CD4-positive, alpha-beta memory T cell (primary cell): ENCODE results near the gene C11orf21. TPM values are rescaled to one million over a fixed set of nuclear protein-coding genes. Genes with fewer than 3 reads are reported as not detected.
"Not testable (repeated sequence)": the region's sequence is repeated elsewhere in the genome, so short reads cannot be mapped to it uniquely, and the experiment has no call there.

Source experiments
- CTCF ChIA-PET: fragments of 350-600 bp; sonication (Branson Sonifier 250); formaldehyde crosslinking; loops from one replicate; lab custom pipeline; 2021; ENCODE audit warnings: inconsistent platforms; ENCODE audit not compliant: partially characterized antibody; lab: Charles Lee
- POLR2A ChIA-PET: fragments of 350-600 bp; sonication (Branson Sonifier 250); formaldehyde crosslinking; loops from one replicate; lab custom pipeline; 2021; ENCODE audit not compliant: partially characterized antibody; lab: Charles Lee
- DNase-seq, 5 donors: peaks; one replicate each; pipeline versions ENCODE4 v3.0.0 to v3.0.0-alpha.2; 2020 to 2022; ENCODE audit warnings: mixed read lengths in 1 of 5
- H3K27ac ChIP-seq: one replicate; pipeline ENCODE4 v1.7.0; 2013; ENCODE audit warnings: low read depth, low read length
- H3K27me3 ChIP-seq: 2 replicates; pipeline ENCODE4 v1.7.0; 2013; ENCODE audit warnings: mild to moderate bottlenecking, low read length, moderate library complexity; ENCODE audit not compliant: insufficient read depth
- H3K36me3 ChIP-seq: 2 replicates; pipeline ENCODE4 v1.7.0; 2013; ENCODE audit warnings: mild to moderate bottlenecking, low read length, moderate library complexity; ENCODE audit not compliant: insufficient read depth
- H3K4me1 ChIP-seq: 2 replicates; pipeline ENCODE4 v1.7.0; 2013; ENCODE audit warnings: mild to moderate bottlenecking, low read length, moderate library complexity; ENCODE audit not compliant: insufficient read depth
- H3K4me3 ChIP-seq, 2 donors: one replicate each; pipeline ENCODE4 v1.7.0; 2013; ENCODE audit warnings: low read length in 2 of 2, mild to moderate bottlenecking in 1 of 2
- H3K9me3 ChIP-seq, 2 donors: one replicate each; pipeline ENCODE4 v1.7.0; 2013; ENCODE audit warnings: low read length in 2 of 2, control low read depth in 1 of 2; ENCODE audit not compliant: control insufficient read depth in 1 of 2
- H3K27ac Mint-ChIP-seq, 7 donors: one replicate each; pipeline ENCODE4 v1.8.0; 2020 to 2021; ENCODE audit warnings: mixed read lengths in 7 of 7, mild to moderate bottlenecking in 6 of 7, inconsistent platforms in 3 of 7, moderate library complexity in 3 of 7
- H3K27me3 Mint-ChIP-seq, 2 donors: one replicate each; pipeline ENCODE4 v1.8.0; 2020 to 2021; ENCODE audit warnings: mixed read lengths in 2 of 2
- H3K36me3 Mint-ChIP-seq, 2 donors: one replicate each; pipeline ENCODE4 v1.8.0; 2020 to 2021; ENCODE audit warnings: mixed read lengths in 2 of 2, inconsistent platforms in 1 of 2, mild to moderate bottlenecking in 1 of 2
- H3K4me1 Mint-ChIP-seq, 4 donors: one replicate each; pipeline ENCODE4 v1.8.0; 2020 to 2021; ENCODE audit warnings: mixed read lengths in 4 of 4, mild to moderate bottlenecking in 1 of 4
- H3K4me3 Mint-ChIP-seq, 8 donors: one replicate each; pipeline ENCODE4 v1.8.0; 2020 to 2021; ENCODE audit warnings: mixed read lengths in 8 of 8, mild to moderate bottlenecking in 7 of 8, moderate library complexity in 6 of 8, inconsistent platforms in 3 of 8
- H3K9me3 Mint-ChIP-seq, 8 donors: one replicate each; pipeline ENCODE4 v1.8.0; 2020 to 2021; ENCODE audit warnings: mixed read lengths in 8 of 8, mild to moderate bottlenecking in 5 of 8, inconsistent platforms in 3 of 8, moderate library complexity in 1 of 8
- intact Hi-C: fragments of 100-400 bp; cut with micrococcal nuclease; formaldehyde crosslinking; loops from one replicate; pipeline ENCODE4 v1.15.1; 2023
- polyA plus RNA-seq, 2 donors: library from polyadenylated mRNA; unstranded; fragments of 300-500 nt; fragmentation: Illumina TruSeq; gene quantifications; one replicate each; pipeline ENCODE4 v1.2.3, GENCODE V29; 2021
- total RNA-seq, 2 experiments: library from RNA; stranded (reverse); gene quantifications; one replicate each; pipeline ENCODE4 v1.2.3, GENCODE V29; 2021

The C11orf21 gene
- total and polyA plus RNA-seq, 4 experiments from 2014 or later, result 9.4 to 65.6 (median 37.6) TPM

DNA sequence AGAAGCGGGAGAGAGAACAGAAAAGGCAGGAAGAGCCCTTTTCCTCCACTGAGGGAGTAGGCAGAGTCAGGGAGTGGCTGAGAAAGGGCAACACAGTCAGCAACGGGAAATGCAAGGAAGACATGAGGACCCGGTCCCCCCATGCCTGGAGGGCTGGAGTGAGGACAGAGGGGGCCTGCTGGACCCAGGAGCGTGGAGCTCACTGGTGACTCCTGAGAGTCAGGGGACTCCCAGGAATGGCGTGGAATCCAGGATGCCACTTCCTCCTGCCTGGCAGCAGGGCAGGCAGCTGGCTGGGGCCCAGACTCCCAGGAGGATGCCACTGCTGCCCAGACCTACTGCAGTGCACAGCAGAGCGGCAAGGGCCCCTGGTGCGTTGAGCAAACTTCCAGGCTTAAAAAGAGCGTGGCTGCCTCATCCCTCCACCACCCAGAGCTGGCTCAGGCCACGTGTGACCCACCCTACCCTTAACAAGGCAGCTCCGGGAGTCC lies 11.3 kb downstream of the C11orf21 start:
- ChIA-PET POLR2A (no interaction called here), CTCF (no interaction called here)
- no peaks in the 10 kb centered on the region for H3K9me3 Mint-ChIP-seq
- intact Hi-C loops, result no loop called here
- Histone ChIP-seq H3K36me3 (no peaks in the 10 kb centered on the region), H3K4me3 (no peak overlapping the region), H3K9me3 (no peaks in the 10 kb centered on the region), H3K4me1 (no peaks in the 10 kb centered on the region), H3K27me3 (no peaks in the 10 kb centered on the region), H3K27ac (no peak overlapping the region)
- peaks cover 6 to 29% (median 10%) of the 10 kb centered on the region in 4 donors for H3K4me1 Mint-ChIP-seq
- no peak for DNase-seq
- H3K27ac Mint-ChIP-seq, result peak overlapping the region in 1 of 7 donors; percentile 70
- peaks cover 0 to 6% of the 10 kb centered on the region in 2 donors for H3K36me3 Mint-ChIP-seq
- H3K27me3 Mint-ChIP-seq, result peaks cover 2 to 10% of the 10 kb centered on the region in 2 donors
- no peak overlapping the region for H3K4me3 Mint-ChIP-seq

GRCh38 chr11:2289859-2290258 lies 11.9 kb downstream of the C11orf21 start:
- no peak overlapping the region for H3K27ac ChIP-seq
- H3K9me3 Mint-ChIP-seq, result peaks cover 0 to 3% (median 0%) of the 10 kb centered on the region in 8 donors
- H3K4me1 Mint-ChIP-seq, result peaks cover 6 to 28% (median 7%) of the 10 kb centered on the region in 4 donors
- ChIA-PET CTCF (interaction anchor here (0.9 kb wide), 1 partner anchor 15 kb away, joined by 3 read pairs; no protein-coding TSS in a partner anchor), POLR2A (no interaction called here)
- intact Hi-C loops, result no loop called here
- H3K27me3 Mint-ChIP-seq, result peaks cover 2 to 10% of the 10 kb centered on the region in 2 donors
- H3K27me3 ChIP-seq, result no peaks in the 10 kb centered on the region
- no peak overlapping the region for H3K4me3 ChIP-seq
- no peaks in the 10 kb centered on the region for H3K9me3 ChIP-seq
- peaks cover 0 to 9% of the 10 kb centered on the region in 2 donors for H3K36me3 Mint-ChIP-seq
- no peak overlapping the region for H3K4me3 Mint-ChIP-seq
- DNase-seq, result no peak
- peak overlapping the region in 1 of 7 donors; percentile 70 for H3K27ac Mint-ChIP-seq
- no peaks in the 10 kb centered on the region for H3K36me3 ChIP-seq
- no peaks in the 10 kb centered on the region for H3K4me1 ChIP-seq

DNA sequence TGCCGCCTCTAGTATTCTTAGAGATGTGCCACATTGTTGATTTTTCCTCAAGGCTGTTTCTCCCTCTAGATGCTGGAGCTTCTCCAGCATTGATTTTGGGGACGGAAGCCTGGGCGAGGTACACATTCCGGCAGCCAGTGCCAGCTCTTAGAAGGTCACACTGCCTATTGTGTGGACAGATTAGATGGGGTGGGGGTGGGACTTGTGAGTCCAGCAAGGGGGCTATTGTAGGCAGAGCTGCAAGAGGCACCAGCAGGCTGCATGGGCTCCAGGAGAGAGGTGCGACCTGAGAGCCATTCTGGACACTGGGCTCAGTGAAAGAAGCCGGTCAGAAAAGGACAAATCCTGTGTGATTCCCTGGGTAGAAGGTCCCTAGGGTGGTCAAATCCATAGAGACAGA lies 12.4 kb downstream of the C11orf21 start:
- Mint-ChIP-seq H3K4me1 (peaks cover 5 to 24% (median 5%) of the 10 kb centered on the region in 4 donors), H3K4me3 (no peak overlapping the region)
- no peak for DNase-seq

DNA sequence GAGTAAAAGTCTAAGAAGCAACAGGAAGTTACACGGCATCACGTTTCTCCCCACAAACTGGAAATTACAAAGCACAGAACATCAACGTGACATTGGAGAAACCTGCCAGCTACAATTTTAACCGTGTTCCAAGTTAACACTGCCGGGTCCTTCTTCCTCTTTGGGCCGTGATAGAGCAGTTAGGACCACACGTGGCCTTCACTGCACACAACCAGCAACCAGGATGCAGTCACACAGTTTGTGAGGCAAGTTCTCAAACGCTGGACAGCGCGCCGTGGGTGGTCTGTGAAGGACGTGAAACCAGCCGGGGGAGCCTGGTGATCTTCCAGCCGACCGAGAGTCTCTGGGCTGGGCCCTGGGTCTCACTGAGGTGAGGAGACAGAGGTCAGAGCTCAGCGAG lies 14.6 kb downstream of the C11orf21 start:
- Histone ChIP-seq H3K27me3 (no peaks in the 10 kb centered on the region), H3K27ac (no peak overlapping the region), H3K4me1 (no peaks in the 10 kb centered on the region), H3K36me3 (no peaks in the 10 kb centered on the region), H3K9me3 (no peaks in the 10 kb centered on the region), H3K4me3 (no peak overlapping the region)
- Mint-ChIP-seq H3K9me3 (peaks cover 0 to 16% (median 10%) of the 10 kb centered on the region in 8 donors), H3K4me3 (peak overlapping the region in 1 of 8 donors; percentile 31), H3K4me1 (peaks cover 0 to 16% (median 4%) of the 10 kb centered on the region in 4 donors), H3K36me3 (peaks cover 2 to 9% of the 10 kb centered on the region in 2 donors), H3K27ac (peak overlapping the region in 1 of 7 donors; percentile 1), H3K27me3 (peaks cover 0 to 8% of the 10 kb centered on the region in 2 donors)
- intact Hi-C loops, result no loop called here
- POLR2A ChIA-PET, result no interaction called here
- CTCF ChIA-PET, result no interaction called here
- DNase-seq, result no peak

More for the DNA sequence above, 12.4 kb downstream of the C11orf21 start:
- H3K9me3 Mint-ChIP-seq, result peaks cover 0 to 4% (median 0%) of the 10 kb centered on the region in 8 donors
- no peaks in the 10 kb centered on the region for H3K36me3 ChIP-seq
- no peaks in the 10 kb centered on the region for H3K9me3 ChIP-seq
- H3K4me1 ChIP-seq, result no peaks in the 10 kb centered on the region
- no peak overlapping the region for H3K4me3 ChIP-seq
- intact Hi-C loops, result no loop called here
- H3K27me3 ChIP-seq, result no peaks in the 10 kb centered on the region
- peak overlapping the region in 1 of 7 donors; percentile 56 for H3K27ac Mint-ChIP-seq
- peaks cover 0 to 9% of the 10 kb centered on the region in 2 donors for H3K36me3 Mint-ChIP-seq
- peaks cover 2 to 10% of the 10 kb centered on the region in 2 donors for H3K27me3 Mint-ChIP-seq
- H3K27ac ChIP-seq, result no peak overlapping the region
- CTCF ChIA-PET, result interaction anchor here (0.9 kb wide), 1 partner anchor 16 kb away, joined by 3 read pairs; no protein-coding TSS in a partner anchor
- POLR2A ChIA-PET, result no interaction called here

DNA sequence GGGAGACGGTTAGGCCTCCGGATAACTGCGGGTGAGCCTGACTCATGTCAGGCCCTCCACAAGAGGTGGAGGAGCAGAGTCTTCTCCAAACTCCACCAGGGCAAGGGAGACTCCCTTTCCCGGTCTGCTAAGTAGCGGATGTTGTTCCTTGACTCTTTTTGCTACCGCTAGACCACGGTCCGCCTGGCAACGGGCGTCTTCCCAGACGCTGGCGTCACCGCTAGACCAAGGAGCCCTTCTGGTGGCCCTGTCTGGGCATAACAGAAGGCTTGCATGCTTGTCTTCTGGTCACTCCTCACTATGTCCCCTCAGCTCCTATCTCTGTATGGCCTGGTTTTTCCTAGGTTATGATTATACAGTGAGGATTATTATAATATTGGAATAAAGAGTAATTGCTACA lies 15.4 kb downstream of the C11orf21 start:
- DNase-seq, H3K27me3 Mint-ChIP-seq, H3K9me3 ChIP-seq, POLR2A ChIA-PET, intact Hi-C loops, CTCF ChIA-PET, H3K27ac ChIP-seq, H3K27me3 ChIP-seq, H3K4me1 ChIP-seq, H3K4me3 ChIP-seq, H3K36me3 ChIP-seq, H3K36me3 Mint-ChIP-seq, H3K4me3 Mint-ChIP-seq: not testable (repeated sequence)
- peaks cover 0 to 24% (median 15%) of the 10 kb centered on the region in 8 donors for H3K9me3 Mint-ChIP-seq
- peak overlapping the region in 1 of 7 donors; percentile 3 for H3K27ac Mint-ChIP-seq
- peaks cover 0 to 16% (median 4%) of the 10 kb centered on the region in 4 donors for H3K4me1 Mint-ChIP-seq

DNA sequence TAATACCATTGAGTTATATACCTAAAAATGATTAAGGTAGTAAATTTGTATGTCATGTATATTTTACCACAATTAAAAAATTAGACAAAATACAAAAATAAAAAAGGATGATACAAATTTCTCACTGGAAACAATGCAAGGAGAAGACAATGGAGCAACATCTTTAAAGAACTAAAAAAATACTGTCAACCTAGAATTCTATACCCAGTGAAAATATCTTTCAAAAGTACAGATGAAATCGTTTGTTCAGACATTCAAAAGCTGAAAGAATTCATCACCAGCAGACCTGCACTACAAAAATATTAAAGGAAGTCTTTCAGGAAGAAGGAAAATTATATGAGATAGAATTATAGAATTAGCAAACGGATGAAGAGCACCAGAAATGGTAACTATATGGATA lies 21.5 kb downstream of the C11orf21 start:
- ChIA-PET CTCF (no interaction called here), POLR2A (no interaction called here)
- no peaks in the 10 kb centered on the region for H3K4me1 Mint-ChIP-seq

DNA sequence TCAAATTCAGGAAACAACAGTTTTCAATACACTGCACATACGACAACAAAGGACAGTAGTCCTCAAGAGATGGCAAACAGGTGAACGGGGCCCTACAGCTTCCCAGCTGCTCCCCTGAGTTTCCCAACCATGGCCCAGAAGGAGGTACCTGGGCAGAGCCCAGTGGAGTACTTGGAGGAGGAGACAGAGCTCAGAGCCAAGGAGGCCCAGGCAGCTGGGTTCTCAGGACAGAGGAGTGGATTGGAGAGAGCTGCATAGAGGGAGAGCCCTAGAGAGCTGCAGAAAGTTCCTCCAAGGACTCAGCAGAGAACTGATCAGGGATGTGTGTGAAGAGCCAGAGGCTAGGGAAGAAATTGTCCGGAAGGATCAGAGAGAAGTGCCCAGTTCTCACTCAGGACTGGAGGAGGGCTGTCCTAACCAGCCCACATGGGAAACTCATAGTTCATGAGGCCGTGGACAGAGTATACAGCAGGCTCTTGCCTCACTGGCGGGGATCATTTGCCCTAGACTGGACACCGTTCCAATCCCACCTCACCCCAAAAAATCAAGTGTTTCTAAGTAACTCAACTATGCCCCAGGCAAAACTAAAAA lies 23.7 kb downstream of the C11orf21 start:
- H3K36me3 ChIP-seq, result no peaks in the 10 kb centered on the region
- POLR2A ChIA-PET, result no interaction called here

More for the DNA sequence above, 21.5 kb downstream of the C11orf21 start:
- H3K27ac Mint-ChIP-seq, result no peak overlapping the region
- H3K27me3 Mint-ChIP-seq, result peaks cover 3 to 9% of the 10 kb centered on the region in 2 donors
- Histone ChIP-seq H3K4me3 (no peak overlapping the region), H3K4me1 (no peaks in the 10 kb centered on the region), H3K36me3 (no peaks in the 10 kb centered on the region), H3K9me3 (no peaks in the 10 kb centered on the region), H3K27me3 (no peaks in the 10 kb centered on the region), H3K27ac (no peak overlapping the region)
- H3K36me3 Mint-ChIP-seq, result peaks cover 3 to 9% of the 10 kb centered on the region in 2 donors
- H3K4me3 Mint-ChIP-seq, result no peak overlapping the region
- H3K9me3 Mint-ChIP-seq, result peaks cover 3 to 56% (median 30%) of the 10 kb centered on the region in 8 donors
- DNase-seq, result no peak
- intact Hi-C loops, result no loop called here

More for the DNA sequence above, 23.7 kb downstream of the C11orf21 start:
- H3K27me3 ChIP-seq, result no peaks in the 10 kb centered on the region
- CTCF ChIA-PET, result interaction anchor here (1.4 kb wide), 1 partner anchor 19 kb away, joined by 3 read pairs; no protein-coding TSS in a partner anchor
- H3K4me3 Mint-ChIP-seq, result peak overlapping the region in 1 of 8 donors; percentile 29
- peaks cover 0 to 9% of the 10 kb centered on the region in 2 donors for H3K36me3 Mint-ChIP-seq
- H3K27me3 Mint-ChIP-seq, result peaks cover 7 to 10% of the 10 kb centered on the region in 2 donors
- no peaks in the 10 kb centered on the region for H3K4me1 ChIP-seq
- DNase-seq, result no peak
- no peaks in the 10 kb centered on the region for H3K9me3 ChIP-seq
- intact Hi-C loops, result no loop called here
- peaks cover 3 to 49% (median 28%) of the 10 kb centered on the region in 8 donors for H3K9me3 Mint-ChIP-seq
- H3K4me3 ChIP-seq, result no peak overlapping the region
- H3K27ac Mint-ChIP-seq, result no peak overlapping the region
- H3K4me1 Mint-ChIP-seq, result no peaks in the 10 kb centered on the region
- H3K27ac ChIP-seq, result no peak overlapping the region
